ENCODE results near the gene ZNF398.

ZNF398 gene

GRCh38 chr7:149147072-149147751, at the start of gene ZNF398:
ZNF398 (plus strand) TSS chr7:149147453; CDS start chr7:149147743, 290 bp downstream.
- H3K9me3 Mint-ChIP-seq, result no peaks in the 10 kb centered on the region
- H3K36me3 Mint-ChIP-seq, result peaks cover 12% of the 10 kb centered on the region
- H3K27ac Mint-ChIP-seq, result peak within 1 kb of the TSS; percentile 89
- H3K4me1 Mint-ChIP-seq, result peaks cover 35% of the 10 kb centered on the region
- H3K27me3 Mint-ChIP-seq, result no peaks in the 10 kb centered on the region
- CTCF ChIA-PET, result interaction anchor here (0.7 to 2.8 kb wide), 6 partner anchors 8 to 82 kb away, joined by 3 to 29 read pairs (median 4); partner anchors contain the start of gene ZNF425
- DNase-seq, result peak; percentile 81
- H3K4me3 Mint-ChIP-seq, result peak within 1 kb of the TSS; percentile 82

- Mint-ChIP-seq H3K27ac (no peak overlapping the region), H3K27me3 (peaks cover 6% of the 10 kb centered on the region), H3K4me1 (no peaks in the 10 kb centered on the region), H3K9me3 (no peaks in the 10 kb centered on the region), H3K36me3 (no peaks in the 10 kb centered on the region), H3K4me3 (no peak overlapping the region)
- no peak for DNase-seq
- CTCF ChIA-PET, result interaction anchor here (1.2 kb wide), 1 partner anchor 34 kb away, joined by 3 read pairs; no protein-coding TSS in a partner anchor
Measured at GRCh38 chr7:149099058-149099457, 48.2 kb upstream of the ZNF398 start.

GRCh38 chr7:149100821-149101220, 46.4 kb upstream of the ZNF398 start:
- H3K9me3 Mint-ChIP-seq, result no peaks in the 10 kb centered on the region
- no peak overlapping the region for H3K27ac Mint-ChIP-seq
- no peak overlapping the region for H3K4me3 Mint-ChIP-seq
- DNase-seq, result no peak
- H3K36me3 Mint-ChIP-seq, result no peaks in the 10 kb centered on the region
- no peaks in the 10 kb centered on the region for H3K4me1 Mint-ChIP-seq
- peaks cover 6% of the 10 kb centered on the region for H3K27me3 Mint-ChIP-seq
- CTCF ChIA-PET, result no interaction called here

GRCh38 chr7:149102666-149103065, 44.6 kb upstream of the ZNF398 start:
- DNase-seq, result no peak
- Mint-ChIP-seq H3K27ac (no peak overlapping the region), H3K27me3 (no peaks in the 10 kb centered on the region), H3K9me3 (no peaks in the 10 kb centered on the region), H3K36me3 (no peaks in the 10 kb centered on the region), H3K4me1 (no peaks in the 10 kb centered on the region), H3K4me3 (no peak overlapping the region)
- CTCF ChIA-PET, result no interaction called here

- Mint-ChIP-seq H3K36me3 (no peaks in the 10 kb centered on the region), H3K4me3 (no peak overlapping the region), H3K27me3 (no peaks in the 10 kb centered on the region), H3K27ac (no peak overlapping the region), H3K4me1 (no peaks in the 10 kb centered on the region), H3K9me3 (no peaks in the 10 kb centered on the region)
- CTCF ChIA-PET, result no interaction called here
- DNase-seq, result no peak
Measured at GRCh38 chr7:149103424-149103823, 43.8 kb upstream of the ZNF398 start.

GRCh38 chr7:149104214-149104613, 43.0 kb upstream of the ZNF398 start:
- no peak overlapping the region for H3K27ac Mint-ChIP-seq
- no peaks in the 10 kb centered on the region for H3K9me3 Mint-ChIP-seq
- no peaks in the 10 kb centered on the region for H3K36me3 Mint-ChIP-seq
- no peak overlapping the region for H3K4me3 Mint-ChIP-seq
- no peaks in the 10 kb centered on the region for H3K27me3 Mint-ChIP-seq
- CTCF ChIA-PET, result interaction anchor here (1.0 kb wide), 1 partner anchor 99 kb away, joined by 3 read pairs; no protein-coding TSS in a partner anchor
- H3K4me1 Mint-ChIP-seq, result no peaks in the 10 kb centered on the region
- DNase-seq, result no peak

GRCh38 chr7:149104749-149105148, 42.5 kb upstream of the ZNF398 start:
- no peak overlapping the region for H3K4me3 Mint-ChIP-seq
- DNase-seq, result no peak
- H3K27me3 Mint-ChIP-seq, result no peaks in the 10 kb centered on the region

GRCh38 chr7:149109969-149110368, 37.3 kb upstream of the ZNF398 start:
- no peaks in the 10 kb centered on the region for H3K9me3 Mint-ChIP-seq
- no peaks in the 10 kb centered on the region for H3K36me3 Mint-ChIP-seq
- DNase-seq, result no peak
- no peak overlapping the region for H3K4me3 Mint-ChIP-seq
- no peaks in the 10 kb centered on the region for H3K27me3 Mint-ChIP-seq
- no peak overlapping the region for H3K27ac Mint-ChIP-seq
- H3K4me1 Mint-ChIP-seq, result no peaks in the 10 kb centered on the region
- CTCF ChIA-PET, result no interaction called here

More at GRCh38 chr7:149104749-149105148, 42.5 kb upstream of the ZNF398 start:
- Mint-ChIP-seq H3K36me3 (no peaks in the 10 kb centered on the region), H3K27ac (no peak overlapping the region), H3K4me1 (no peaks in the 10 kb centered on the region), H3K9me3 (no peaks in the 10 kb centered on the region)
- CTCF ChIA-PET, result interaction anchor here (0.8 to 1.0 kb wide), 2 partner anchors 22 to 99 kb away, joined by 3 to 4 read pairs; no protein-coding TSS in a partner anchor

- H3K27ac Mint-ChIP-seq, result peak overlapping the region; percentile 99
- no peak for DNase-seq
- H3K27me3 Mint-ChIP-seq, result peaks cover 9% of the 10 kb centered on the region
- CTCF ChIA-PET, result interaction anchor here (1.2 to 2.6 kb wide), 5 partner anchors 18 to 126 kb away, joined by 3 to 29 read pairs (median 3); partner anchors contain the start of gene ZNF398
- H3K9me3 Mint-ChIP-seq, result no peaks in the 10 kb centered on the region
- peaks cover 26% of the 10 kb centered on the region for H3K4me1 Mint-ChIP-seq
- H3K36me3 Mint-ChIP-seq, result peaks cover 26% of the 10 kb centered on the region
- H3K4me3 Mint-ChIP-seq, result peak overlapping the region; percentile 99
Measured at GRCh38 chr7:149125189-149125862, 21.9 kb upstream of the ZNF398 start.

- Mint-ChIP-seq H3K27ac (peak within 1 kb of the TSS; percentile 99), H3K9me3 (peaks cover 7% of the 10 kb centered on the region), H3K36me3 (peaks cover 33% of the 10 kb centered on the region), H3K4me3 (peak within 1 kb of the TSS; percentile 99), H3K4me1 (peaks cover 28% of the 10 kb centered on the region), H3K27me3 (peaks cover 9% of the 10 kb centered on the region)
- peak; percentile 94 for DNase-seq
- CTCF ChIA-PET, result interaction anchor here (0.7 to 2.6 kb wide), 7 partner anchors 12 to 127 kb away, joined by 3 to 29 read pairs (median 3); partner anchors contain the start of gene ZNF398
Measured at GRCh38 chr7:149125863-149126661, 21.2 kb upstream of the ZNF398 start, which contains the start of gene ZNF425. ZNF425 (minus strand) TSS chr7:149126324; CDS start chr7:149126213, 111 bp downstream.

- H3K9me3 Mint-ChIP-seq, result peaks cover 12% of the 10 kb centered on the region
- DNase-seq, result peak; percentile 76
- peaks cover 28% of the 10 kb centered on the region for H3K4me1 Mint-ChIP-seq
- peak overlapping the region; percentile 99 for H3K27ac Mint-ChIP-seq
- peaks cover 9% of the 10 kb centered on the region for H3K27me3 Mint-ChIP-seq
- H3K36me3 Mint-ChIP-seq, result peaks cover 40% of the 10 kb centered on the region
- CTCF ChIA-PET, result interaction anchor here (0.7 to 2.6 kb wide), 4 partner anchors 11 to 22 kb away, joined by 3 to 29 read pairs (median 4); partner anchors contain the start of gene ZNF398
- peak overlapping the region; percentile 99 for H3K4me3 Mint-ChIP-seq
Measured at GRCh38 chr7:149126662-149127266, 20.5 kb upstream of the ZNF398 start.

GRCh38 chr7:149130572-149131198, 16.6 kb upstream of the ZNF398 start:
- H3K27ac Mint-ChIP-seq, result no peak overlapping the region
- H3K4me1 Mint-ChIP-seq, result peaks cover 12% of the 10 kb centered on the region
- H3K36me3 Mint-ChIP-seq, result peaks cover 48% of the 10 kb centered on the region
- peaks cover 12% of the 10 kb centered on the region for H3K9me3 Mint-ChIP-seq
- no peaks in the 10 kb centered on the region for H3K27me3 Mint-ChIP-seq
- no peak for DNase-seq
- CTCF ChIA-PET, result no interaction called here
- H3K4me3 Mint-ChIP-seq, result no peak overlapping the region

- H3K4me1 Mint-ChIP-seq, result peaks cover 5% of the 10 kb centered on the region
- H3K36me3 Mint-ChIP-seq, result peaks cover 38% of the 10 kb centered on the region
- no peak overlapping the region for H3K27ac Mint-ChIP-seq
- H3K9me3 Mint-ChIP-seq, result peaks cover 12% of the 10 kb centered on the region
- no peaks in the 10 kb centered on the region for H3K27me3 Mint-ChIP-seq
- CTCF ChIA-PET, result no interaction called here
- H3K4me3 Mint-ChIP-seq, result no peak overlapping the region
- no peak for DNase-seq
Measured at GRCh38 chr7:149133028-149133710, 14.1 kb upstream of the ZNF398 start.
